Measurements from ENCODE around the gene C17orf50.

The C17orf50 gene

GRCh38 chr17:35760587-35760986 lies at the start of gene C17orf50:
C17orf50 (plus strand) TSS chr17:35760887; CDS start chr17:35760942, 55 bp downstream.
- DNase-seq (ENCODE audit: low spot score): no peak
- Histone ChIP-seq H3K27ac (no peak within 1 kb of the TSS), H3K4me3 (no peak within 1 kb of the TSS)
- no peak for TF ChIP-seq CTCF (IDR thresholded peaks at IDR 0.05)

DNA sequence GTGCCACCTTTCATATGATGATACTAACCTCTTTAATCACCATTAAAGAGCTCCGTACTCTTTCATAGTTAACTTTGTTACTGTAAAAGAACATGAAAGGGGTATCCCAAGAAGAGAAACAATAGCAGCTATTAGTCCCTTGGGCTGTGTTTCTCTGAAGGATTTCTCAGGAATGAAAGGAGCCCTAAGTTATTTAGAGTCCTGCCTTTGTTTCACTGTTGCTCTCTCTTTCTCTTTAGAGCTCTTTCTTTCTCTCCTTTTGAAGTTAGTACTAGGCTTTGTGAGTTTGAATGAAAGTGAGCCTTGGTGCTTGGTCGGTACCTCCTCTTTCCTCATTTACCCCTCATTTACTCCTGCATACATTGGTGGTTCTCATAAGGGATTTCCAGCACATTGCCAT lies 49.7 kb upstream of the C17orf50 start:
- H3K27ac ChIP-seq: no peak overlapping the region
- DNase-seq (ENCODE audit: low spot score): no peak
- no peak for TF ChIP-seq CTCF (IDR thresholded peaks at IDR 0.05)
- H3K4me3 ChIP-seq: no peak overlapping the region

DNA sequence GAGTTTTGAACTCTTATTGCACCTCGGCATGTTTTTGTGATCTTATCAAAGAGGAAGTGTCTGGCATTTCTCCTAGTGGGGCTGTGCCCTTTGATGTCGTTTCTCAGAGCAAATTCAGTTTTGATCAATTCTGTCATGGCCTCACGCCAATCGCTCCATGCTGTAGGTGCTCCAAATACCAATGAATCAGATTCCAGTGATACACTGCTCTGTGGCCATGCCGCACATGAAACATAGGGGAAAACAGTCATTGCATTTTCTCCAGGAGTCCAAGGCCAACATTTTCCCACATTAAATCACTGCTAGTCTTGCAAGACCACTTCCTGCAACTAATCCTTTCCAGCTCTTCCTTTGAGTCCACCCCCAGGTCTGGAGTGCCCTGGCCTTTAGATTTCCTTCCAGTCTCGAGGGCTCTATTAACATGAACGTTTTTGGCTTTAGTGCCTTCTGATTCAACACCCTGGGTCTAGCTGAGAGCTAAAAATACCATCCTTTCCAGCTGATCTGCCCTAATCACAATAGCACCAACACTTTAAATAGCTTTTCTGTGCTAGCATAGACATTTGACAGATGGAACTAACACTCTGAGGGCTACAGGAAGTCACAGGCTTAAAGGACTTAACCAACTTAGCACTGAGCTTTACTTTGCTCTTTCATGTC lies 47.5 kb upstream of the C17orf50 start:
- H3K4me3 ChIP-seq: no peak overlapping the region
- no peak for DNase-seq (ENCODE audit: low spot score)
- no peak for TF ChIP-seq CTCF (IDR thresholded peaks at IDR 0.05)
- H3K27ac ChIP-seq: no peak overlapping the region

DNA sequence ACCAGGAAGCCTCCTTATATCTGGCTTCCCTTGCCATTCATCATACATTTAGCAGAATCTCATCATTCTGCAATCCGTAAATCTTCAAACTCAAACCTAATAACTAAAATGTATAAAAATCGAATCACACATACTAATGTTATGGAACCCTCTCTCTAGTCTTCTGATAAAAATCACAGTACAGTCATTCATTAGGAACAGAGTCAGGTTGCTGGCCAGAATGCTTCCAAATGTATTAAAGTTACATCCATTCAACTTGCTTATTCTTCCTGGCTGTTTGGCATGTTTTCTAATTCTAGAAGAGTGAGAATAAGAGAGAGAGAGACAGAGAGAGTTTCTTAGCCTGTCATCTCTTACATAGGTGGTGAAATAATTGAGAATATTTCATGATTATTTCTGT lies 45.7 kb upstream of the C17orf50 start:
- no peak for DNase-seq (ENCODE audit: low spot score)
- no peak overlapping the region for H3K4me3 ChIP-seq
- no peak for TF ChIP-seq CTCF (IDR thresholded peaks at IDR 0.05)
- no peak overlapping the region for H3K27ac ChIP-seq

GRCh38 chr17:35715416-35715815 lies 45.3 kb upstream of the C17orf50 start:
- H3K27ac ChIP-seq: no peak overlapping the region
- H3K4me3 ChIP-seq: no peak overlapping the region
- no peak for TF ChIP-seq CTCF (IDR thresholded peaks at IDR 0.05)
- DNase-seq (ENCODE audit: low spot score): no peak

- Histone ChIP-seq H3K27ac (peak overlapping the region in 1 of 2 donors; percentile 20), H3K4me3 (no peak overlapping the region)
- no peak for DNase-seq (ENCODE audit: low spot score)
- TF ChIP-seq CTCF (IDR thresholded peaks at IDR 0.05): no peak
Observed at GRCh38 chr17:35716173-35716572, 44.5 kb upstream of the C17orf50 start.

DNA sequence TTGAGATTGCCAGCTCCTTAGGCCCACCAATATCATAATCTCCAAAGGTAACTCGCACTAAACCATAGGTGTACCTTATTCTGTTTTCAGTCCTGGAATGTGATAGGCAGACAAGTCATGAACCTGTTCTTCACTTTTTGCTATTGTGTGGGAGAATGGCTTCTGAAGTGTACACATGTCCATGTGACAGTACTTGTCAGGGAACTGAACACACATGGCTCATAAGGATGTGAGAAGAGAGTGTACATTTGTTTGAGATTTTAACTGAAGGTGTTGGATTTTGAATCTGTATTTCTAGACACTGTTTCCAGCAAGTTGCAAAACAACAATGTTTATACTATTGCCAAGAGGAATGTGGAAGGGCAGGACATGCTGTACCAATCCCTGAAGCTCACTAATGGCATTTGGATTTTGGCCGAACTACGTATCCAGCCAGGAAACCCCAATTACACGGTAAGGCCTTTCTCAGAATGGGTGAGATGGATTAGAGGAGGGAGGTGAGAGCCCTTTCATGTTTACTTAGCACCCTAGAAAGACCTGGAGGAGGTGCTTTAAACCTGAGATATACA lies 43.7 kb upstream of the C17orf50 start:
- H3K4me3 ChIP-seq: no peak overlapping the region
- no peak for TF ChIP-seq CTCF (IDR thresholded peaks at IDR 0.05)
- H3K27ac ChIP-seq: peak overlapping the region in 1 of 2 donors; percentile 26
- no peak for DNase-seq (ENCODE audit: low spot score)
